ENCODE measurements around the gene SORCS2. TPM values are rescaled to one million over a fixed set of nuclear protein-coding genes. Genes with fewer than 3 reads are reported as not detected.

Gene SORCS2
- total RNA-seq, 4 donors from 2014 or later = 0.19 to 0.85 (median 0.66) TPM

DNA sequence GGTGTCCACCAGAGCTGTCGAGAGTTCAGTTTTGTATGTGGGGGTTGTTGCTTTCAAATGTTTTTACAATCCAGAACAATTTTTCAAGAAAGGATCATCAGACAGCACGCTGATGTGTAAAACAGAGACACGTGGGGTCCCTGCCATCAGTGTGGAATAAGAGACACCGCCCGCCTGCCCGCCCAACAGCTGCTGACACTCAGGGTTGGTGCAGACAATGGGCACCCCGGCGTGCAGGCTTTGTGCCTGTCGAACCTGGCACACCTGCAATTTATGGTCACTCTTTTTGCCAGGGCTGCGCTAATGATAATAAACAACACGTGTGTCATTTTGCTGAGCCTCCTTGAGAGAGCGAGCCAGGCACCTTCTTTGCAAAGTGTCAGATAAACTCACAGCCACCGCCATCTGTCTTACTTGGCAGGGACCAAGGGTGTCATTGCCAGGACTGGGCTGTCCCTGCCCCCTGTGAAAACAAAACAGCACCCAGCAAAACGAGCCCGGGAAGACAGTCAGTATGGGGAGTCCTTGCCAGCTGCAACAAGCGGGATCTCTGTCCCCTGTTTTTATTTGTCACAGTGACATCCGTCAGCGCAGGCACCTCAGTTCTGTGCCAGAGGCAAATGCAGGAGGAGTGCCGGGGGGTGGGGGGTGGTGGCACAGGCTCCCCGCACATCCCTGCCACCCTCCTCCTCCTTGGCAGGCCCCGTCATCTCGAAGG lies 173.3 kb downstream of the SORCS2 start:
- TF ChIP-seq, protein P1, sequence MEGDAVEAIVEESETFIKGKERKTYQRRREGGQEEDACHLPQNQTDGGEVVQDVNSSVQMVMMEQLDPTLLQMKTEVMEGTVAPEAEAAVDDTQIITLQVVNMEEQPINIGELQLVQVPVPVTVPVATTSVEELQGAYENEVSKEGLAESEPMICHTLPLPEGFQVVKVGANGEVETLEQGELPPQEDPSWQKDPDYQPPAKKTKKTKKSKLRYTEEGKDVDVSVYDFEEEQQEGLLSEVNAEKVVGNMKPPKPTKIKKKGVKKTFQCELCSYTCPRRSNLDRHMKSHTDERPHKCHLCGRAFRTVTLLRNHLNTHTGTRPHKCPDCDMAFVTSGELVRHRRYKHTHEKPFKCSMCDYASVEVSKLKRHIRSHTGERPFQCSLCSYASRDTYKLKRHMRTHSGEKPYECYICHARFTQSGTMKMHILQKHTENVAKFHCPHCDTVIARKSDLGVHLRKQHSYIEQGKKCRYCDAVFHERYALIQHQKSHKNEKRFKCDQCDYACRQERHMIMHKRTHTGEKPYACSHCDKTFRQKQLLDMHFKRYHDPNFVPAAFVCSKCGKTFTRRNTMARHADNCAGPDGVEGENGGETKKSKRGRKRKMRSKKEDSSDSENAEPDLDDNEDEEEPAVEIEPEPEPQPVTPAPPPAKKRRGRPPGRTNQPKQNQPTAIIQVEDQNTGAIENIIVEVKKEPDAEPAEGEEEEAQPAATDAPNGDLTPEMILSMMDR (IDR thresholded peaks at IDR 0.05; ENCODE audit: low read depth) = no peak

DNA sequence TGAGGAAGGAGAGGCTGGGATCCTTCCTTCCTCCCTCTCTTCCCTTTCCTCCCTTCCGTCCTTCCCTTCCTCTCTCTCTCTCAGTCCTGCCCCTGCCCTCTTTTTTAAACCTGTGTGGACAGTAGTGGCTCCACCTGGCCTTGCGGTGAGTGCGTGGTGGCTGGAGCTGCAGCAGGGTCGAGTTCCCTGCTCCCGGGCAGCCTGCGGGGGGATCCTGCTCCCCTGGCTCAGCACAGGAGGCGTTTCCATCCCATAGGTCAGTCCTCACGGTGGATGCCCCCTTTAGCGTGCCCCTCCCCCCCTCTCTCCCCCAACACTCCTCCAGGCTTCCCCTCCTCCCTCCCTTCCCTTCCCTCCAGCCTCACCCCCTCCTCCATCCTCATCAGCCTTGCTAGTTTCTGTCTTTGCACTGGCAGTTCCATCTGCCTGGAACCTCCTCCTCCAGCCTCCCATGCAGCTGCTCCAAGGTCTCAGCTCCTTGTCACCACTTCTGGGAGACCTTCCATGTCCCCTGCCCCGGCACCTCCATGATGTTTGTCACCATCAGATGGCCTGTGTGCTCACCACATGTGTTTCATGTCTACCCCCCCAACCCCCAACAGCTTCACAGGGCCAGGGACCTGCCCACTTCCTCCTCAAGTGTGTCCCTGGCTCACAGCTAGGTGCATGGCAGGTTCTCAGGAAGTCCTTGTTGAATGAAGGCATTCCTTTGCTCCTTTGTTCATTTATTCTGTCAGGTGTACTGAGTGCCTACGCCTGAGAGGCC lies 174.0 kb downstream of the SORCS2 start:
- TF ChIP-seq, protein P1 (IDR thresholded peaks at IDR 0.05; ENCODE audit: low read depth) = no peak

DNA sequence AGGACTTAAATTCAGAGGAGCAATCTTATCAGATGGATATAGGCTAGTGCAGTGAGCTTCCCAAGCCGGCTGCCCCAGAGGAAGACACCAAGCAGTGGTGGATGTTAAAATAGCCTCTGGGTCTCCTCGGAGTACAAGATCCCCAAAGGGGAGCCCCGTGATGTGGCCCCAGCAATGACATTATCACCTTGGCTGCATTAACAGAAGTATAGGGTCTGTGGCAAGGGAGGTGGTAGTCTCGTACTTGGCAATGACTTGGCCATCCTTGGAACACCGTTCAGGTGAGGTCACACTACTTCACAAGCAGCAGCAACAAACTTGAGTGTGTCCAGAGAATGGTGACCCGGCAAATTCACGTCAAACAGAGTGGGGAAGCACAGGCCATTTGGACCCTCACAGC lies 174.6 kb downstream of the SORCS2 start:
- TF ChIP-seq, protein P1 (IDR thresholded peaks at IDR 0.05; ENCODE audit: low read depth) = no peak

DNA sequence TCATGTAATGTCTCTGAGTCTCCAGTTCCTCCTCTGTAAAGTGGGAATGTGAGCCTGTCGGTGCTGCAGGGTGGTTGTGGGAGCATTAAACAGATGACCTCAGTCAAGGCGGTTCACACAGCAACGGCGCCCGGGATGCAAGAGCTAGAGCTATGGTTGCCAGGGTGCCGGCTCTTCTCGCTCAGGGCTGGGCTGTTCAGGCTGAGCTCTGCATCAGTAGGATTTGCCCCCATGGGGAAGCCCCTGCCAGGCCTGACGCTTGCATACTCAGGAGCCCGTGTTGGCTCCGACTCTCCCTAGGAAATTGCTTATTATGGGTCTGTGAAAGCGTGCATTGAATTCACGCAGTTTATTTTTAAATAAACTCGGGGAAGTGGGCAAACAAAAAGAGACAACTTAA lies 175.1 kb downstream of the SORCS2 start:
- TF ChIP-seq, protein P1 (IDR thresholded peaks at IDR 0.05; ENCODE audit: low read depth) = no peak

DNA sequence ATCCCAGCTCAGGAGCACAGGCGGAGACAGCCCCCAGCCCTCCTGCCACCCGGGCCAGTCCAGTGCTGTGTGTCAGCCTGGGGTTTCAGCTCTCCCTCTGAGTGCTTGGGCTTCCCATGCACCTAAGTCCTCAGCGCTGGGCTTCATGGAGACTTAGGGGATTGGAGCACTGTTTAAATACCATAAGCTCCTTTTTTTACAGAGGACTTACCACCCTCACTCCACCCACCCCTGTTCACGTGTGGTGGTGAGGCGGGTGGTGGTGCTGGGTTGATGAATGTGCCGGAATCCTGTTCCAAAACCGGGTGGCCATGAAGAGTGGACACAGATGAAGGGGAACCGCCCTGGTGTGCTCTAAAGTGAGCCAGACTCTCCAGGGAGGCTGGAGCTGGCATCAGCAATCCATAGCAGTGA lies 175.5 kb downstream of the SORCS2 start:
- TF ChIP-seq, protein P1 (IDR thresholded peaks at IDR 0.05; ENCODE audit: low read depth) = no peak

DNA sequence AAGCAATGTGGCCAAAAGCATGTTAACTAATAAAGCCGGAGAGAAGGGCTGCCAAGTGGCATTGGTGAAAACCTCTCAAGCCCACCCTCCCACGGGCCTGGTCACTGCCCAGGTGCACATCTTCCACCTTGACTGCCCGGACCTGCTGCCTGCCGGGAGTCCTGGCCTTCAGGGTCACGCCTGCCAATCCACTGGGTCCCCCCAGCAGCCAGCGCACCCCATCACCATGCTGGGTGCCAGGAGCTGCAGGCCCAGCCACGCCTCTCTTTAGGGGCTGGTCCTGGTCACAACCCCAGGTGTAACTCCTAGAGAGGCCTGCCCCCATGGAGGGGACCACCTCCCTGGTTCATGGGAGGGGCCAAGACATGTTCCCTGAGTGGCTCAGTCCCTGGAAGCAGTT lies 176.0 kb downstream of the SORCS2 start:
- TF ChIP-seq, protein P1 (IDR thresholded peaks at IDR 0.05; ENCODE audit: low read depth) = no peak

DNA sequence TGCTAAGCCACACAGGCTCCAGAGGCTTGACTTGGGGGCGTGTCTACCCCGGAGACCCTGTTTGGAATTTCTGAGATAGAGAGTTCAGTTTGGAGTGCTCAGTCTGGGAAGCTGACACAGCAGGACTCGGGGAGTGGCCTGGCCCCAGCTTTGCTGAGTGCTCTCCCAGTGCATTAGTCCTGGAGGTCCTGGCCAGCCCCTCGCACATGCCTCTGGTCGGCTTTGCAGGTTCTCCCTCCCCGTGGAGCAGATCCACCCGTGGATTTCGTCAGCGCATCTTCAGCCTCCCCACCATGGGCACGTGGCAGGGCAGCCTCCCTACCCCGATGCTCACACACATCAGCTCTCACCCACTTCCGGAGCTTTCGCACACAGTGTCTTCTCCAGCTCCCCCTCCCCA lies 177.2 kb downstream of the SORCS2 start:
- TF ChIP-seq, protein P1 (IDR thresholded peaks at IDR 0.05; ENCODE audit: low read depth) = no peak
